HG02938 (cell line): ENCODE results near the gene SDR9C7.
"Not testable (repeated sequence)": the region's sequence is repeated elsewhere in the genome, so short reads cannot be mapped to it uniquely, and the experiment has no call there.

Source experiments
- ATAC-seq: cut with Tn5 transposase; IDR thresholded peaks from one replicate; pipeline ENCODE4 v1.9.1; 2021; ENCODE audit warnings: mild to moderate bottlenecking, moderate library complexity; ENCODE audit not compliant: unreplicated experiment

Gene SDR9C7

DNA sequence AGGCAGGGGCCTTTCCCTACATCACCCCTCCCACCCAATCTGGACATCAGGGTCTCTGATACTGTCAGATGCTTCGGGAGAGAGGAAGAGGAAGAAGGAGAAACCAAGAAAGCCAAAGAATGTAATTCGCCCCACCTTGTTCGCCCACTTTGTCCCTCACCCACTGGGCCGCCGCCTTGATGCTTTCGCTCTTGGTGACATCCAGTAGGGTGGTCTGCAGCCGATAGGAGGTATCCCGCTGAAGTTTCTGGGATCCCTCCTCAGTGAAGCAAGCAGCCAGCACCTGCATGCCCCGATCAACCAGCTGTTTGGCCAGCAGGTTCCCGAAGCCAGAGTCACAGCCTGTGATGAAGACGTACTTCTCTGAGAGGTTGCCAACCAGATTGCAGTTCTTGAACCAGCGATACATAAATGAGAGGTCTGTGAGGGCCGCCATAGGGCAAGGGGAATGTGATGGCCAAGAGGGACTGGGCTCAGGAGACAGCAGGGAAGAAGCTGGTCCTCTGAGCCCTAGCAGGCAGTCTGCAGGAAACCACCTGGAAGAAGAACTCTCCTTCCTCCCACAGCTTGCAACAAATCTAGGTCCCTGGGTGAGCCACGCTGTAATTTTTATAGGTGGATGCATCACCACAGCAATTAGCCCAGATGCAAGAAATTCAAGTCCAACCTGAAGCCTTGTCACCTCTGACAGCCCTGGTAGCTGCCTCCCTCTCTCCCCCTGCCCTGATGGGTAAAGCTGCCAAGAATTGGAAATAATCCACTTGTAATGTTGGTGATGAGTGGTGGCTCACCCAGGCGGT lies at the start of gene SDR9C7:
SDR9C7 (minus strand) TSS at position 583 of the 800 bp plus-strand sequence; CDS start at position 436, 147 bp downstream.
- ATAC-seq = no peak

GRCh38 chr12:56983386-56983785 lies 49.2 kb upstream of the SDR9C7 start:
- no peak for ATAC-seq

- not testable (repeated sequence) for ATAC-seq
These were observed 48.5 kb upstream of the SDR9C7 start for GRCh38 chr12:56982578-56983236.

- no peak for ATAC-seq
These were observed 46.8 kb upstream of the SDR9C7 start for GRCh38 chr12:56980941-56981530.

GRCh38 chr12:56980268-56980667 lies 46.1 kb upstream of the SDR9C7 start:
- no peak for ATAC-seq

GRCh38 chr12:56979628-56980027 lies 45.4 kb upstream of the SDR9C7 start:
- no peak for ATAC-seq

DNA sequence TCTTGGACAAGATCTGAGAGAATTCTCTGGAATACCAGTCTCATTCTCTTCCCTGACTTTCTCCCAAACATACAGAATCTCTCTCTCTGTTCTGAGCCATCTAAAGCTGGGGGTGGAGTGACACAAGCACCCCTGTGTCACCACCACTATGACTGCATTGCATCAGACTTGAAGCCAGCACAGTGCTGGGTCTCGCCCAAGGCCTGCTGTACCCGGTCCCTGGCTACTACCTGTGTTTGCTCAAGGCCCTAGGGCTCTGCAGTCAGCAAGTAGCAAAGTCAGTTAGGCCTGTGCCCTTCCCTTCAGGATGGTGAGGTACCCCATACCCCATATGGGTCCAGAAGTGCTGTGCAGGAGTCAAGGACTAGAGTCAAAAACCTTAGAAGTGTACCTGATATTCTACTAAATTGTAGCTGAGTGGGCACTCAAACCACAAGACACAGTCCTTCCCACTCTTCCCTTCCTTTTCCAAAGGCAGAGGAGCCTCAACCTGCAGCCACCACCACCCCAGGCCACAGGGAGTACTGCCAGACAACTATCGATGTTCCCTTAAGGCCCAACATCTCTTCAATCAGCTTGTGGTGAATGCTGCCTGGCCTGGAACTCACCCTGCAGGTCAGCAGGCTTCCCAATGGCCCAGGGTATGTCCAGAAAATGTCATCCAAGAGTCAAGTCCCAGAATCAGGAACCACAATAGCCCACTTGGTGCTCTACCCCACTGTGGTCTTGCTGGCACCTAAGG lies 44.4 kb upstream of the SDR9C7 start:
- no peak for ATAC-seq

DNA sequence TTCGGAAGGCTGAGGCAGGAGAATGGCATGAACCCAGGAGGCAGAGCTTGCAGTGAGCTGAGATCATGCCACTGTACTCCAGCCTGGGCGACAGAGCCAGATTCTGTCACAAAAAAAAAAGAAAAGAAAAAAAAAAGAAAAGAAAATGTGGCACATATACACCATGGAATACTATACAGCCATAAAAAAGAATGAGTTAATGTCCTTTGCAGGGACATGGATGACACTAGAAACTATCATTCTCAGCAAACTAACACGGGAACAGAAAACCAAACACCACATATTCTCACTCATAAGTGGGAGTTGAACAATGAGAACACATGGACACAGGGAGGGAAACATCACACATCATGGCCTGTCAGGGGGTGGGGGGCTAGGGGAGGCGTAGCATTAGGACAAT lies 43.2 kb upstream of the SDR9C7 start:
- not testable (repeated sequence) for ATAC-seq

DNA sequence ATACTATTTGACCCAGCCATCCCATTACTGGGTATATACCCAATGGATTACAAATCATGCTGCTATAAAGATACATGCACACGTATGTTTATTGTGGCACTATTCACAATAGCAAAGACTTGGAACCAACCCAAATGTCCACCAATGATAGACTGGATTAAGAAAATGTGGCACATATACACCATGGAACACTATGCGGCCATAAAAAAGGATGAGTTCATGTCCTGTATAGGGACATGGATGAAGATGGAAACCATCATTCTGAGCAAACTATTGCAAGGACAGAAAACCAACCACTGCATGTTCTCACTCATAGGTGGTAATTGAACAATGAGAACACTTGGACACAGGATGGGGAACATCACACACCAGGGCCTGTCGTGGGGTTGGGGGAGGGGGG lies 40.0 kb upstream of the SDR9C7 start:
- not testable (repeated sequence) for ATAC-seq

GRCh38 chr12:56968910-56969309 lies 34.7 kb upstream of the SDR9C7 start:
- not testable (repeated sequence) for ATAC-seq

- not testable (repeated sequence) for ATAC-seq
These were observed 31.9 kb upstream of the SDR9C7 start for GRCh38 chr12:56965997-56966642.

GRCh38 chr12:56965124-56965523 lies 30.9 kb upstream of the SDR9C7 start:
- ATAC-seq = not testable (repeated sequence)

DNA sequence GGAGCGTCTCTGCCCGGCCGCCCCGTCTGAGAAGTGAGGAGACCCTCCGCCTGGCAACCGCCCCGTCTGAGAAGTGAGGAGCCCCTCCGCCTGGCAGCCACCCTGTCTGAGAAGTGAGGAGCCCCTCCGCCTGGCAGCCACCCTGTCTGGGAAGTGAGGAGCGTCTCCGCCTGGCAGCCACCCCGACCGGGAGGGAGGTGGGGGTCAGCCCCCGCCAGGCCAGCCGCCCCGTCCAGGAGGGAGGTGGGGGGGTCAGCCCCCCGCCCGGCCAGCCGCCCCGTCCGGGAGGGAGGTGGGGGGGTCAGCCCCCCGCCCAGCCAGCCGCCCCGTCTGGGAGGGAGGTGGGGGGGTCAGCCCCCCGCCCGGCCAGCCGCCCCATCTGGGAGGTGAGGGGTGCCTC lies 29.3 kb upstream of the SDR9C7 start:
- not testable (repeated sequence) for ATAC-seq

- not testable (repeated sequence) for ATAC-seq
These were observed 28.0 kb upstream of the SDR9C7 start for GRCh38 chr12:56962247-56962646.

GRCh38 chr12:56958422-56958821 lies 24.2 kb upstream of the SDR9C7 start:
- ATAC-seq = no peak

DNA sequence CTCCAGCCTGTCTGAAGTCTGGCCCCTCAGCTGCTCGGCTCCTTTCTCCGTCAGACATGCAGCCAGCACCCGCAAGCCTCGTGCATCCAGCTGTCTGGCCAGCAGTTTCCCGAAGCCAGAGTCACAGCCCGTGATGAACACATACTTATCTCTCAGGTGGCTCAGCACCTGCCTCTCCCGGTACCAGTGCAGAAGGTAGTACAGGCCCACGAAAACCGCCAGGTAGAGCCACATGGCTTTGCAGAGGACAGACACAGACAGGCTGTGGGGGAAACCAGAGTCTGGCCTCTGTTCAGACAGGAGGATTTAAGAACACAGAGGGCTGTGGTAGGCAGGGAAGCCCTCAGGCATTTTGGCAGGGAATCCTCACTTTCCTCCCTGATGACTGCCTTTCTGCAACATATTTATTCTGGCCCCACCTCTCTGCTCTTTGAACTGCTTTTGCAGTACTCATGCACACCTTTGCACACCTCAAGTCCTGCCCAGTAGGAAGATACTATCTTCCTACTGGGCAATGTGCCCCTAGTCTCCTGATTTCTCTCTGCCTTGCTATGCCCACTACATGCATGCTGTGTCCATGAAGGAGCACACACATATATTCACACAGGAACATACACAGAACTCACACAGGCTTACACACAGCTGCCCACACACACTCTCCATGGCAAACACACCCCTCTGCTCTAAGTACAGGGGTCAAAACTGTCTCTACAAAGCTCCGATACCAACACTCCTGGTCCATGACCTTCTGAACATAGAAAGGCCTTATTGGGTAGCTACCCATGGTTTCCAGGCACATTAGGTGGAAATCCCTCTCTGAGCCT lies 23.2 kb upstream of the SDR9C7 start, which contains the start of gene RDH16:
RDH16 (minus strand) TSS at position 380 of the 824 bp plus-strand sequence; CDS start at position 234, 146 bp downstream.
- no peak for ATAC-seq

- ATAC-seq = no peak
These were observed 21.5 kb upstream of the SDR9C7 start for GRCh38 chr12:56955631-56956256.

DNA sequence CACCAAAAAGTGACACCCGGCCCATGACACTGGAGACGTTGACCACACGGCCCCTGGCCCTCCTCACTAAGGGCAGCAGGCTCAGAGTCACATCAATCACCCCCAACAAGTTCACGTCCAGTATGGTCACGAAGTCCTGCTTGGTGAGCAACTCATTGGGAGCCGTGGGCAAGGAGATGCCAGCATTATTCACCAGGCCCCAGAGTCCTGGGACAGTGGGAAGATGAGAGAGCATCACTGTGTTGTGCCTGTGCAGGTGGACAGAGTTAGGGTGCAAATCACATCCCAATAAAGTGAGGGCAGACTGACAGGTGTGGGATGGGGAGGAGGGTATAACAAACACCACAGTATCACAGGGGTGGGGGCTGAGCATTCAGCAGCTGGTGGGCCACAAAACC lies 20.7 kb upstream of the SDR9C7 start:
- ATAC-seq = no peak
